Measurements from ENCODE around the gene DOCK2. TPM values are rescaled to one million over a fixed set of nuclear protein-coding genes. Genes with fewer than 3 reads are reported as not detected.

The DOCK2 gene
- total RNA-seq, 1 experiment from 2014 or later: 0.26 TPM

DNA sequence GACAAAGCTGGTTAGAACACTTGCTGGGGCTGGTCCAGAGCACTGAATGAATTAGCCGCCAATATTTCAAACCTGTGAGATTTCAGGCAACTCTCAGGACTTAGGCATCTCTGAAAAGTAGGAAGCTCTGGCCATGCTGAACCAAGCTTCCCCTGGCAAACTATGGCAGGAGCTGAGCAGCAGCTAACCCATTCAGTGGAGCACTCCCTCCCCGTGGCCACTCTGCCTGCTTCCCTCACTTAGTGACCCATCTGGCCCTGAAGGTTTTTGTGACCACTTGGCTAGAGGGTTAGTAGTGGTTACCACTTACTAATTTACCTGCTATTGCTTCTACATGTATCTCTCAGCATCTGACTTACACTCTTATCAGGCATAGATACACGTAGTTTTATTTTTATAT lies 494.2 kb downstream of the DOCK2 start:
- 0 out of 2 replicates have a peak, but pooled peaks cover 3% of the 10 kb centered on the region for H3K9me3 ChIP-seq (ENCODE audit: low read length)
- ATAC-seq: no peak
- no peaks in the 10 kb centered on the region for H3F3A ChIP-seq (ENCODE audit: low read length, unreplicated experiment)
- no peak overlapping the region for H2AFZ ChIP-seq (ENCODE audit: low read length)
- H3K27ac ChIP-seq (ENCODE audit: low read length): no peak overlapping the region
- intact Hi-C loops (cut with micrococcal nuclease): no loop called here
- H3K4me3 ChIP-seq (ENCODE audit: low read length): no peak overlapping the region
- H3K9me2 ChIP-seq (replicated peaks; ENCODE audit: low read length): no peaks in the 10 kb centered on the region
- no peak for DNase-seq
- H3K9ac ChIP-seq (ENCODE audit: low read length): no peak overlapping the region
- H3K27me3 ChIP-seq (ENCODE audit: low read length): no peaks in the 10 kb centered on the region
- CTCF ChIA-PET: no interaction called here
- H3K79me2 ChIP-seq (ENCODE audit: low read length): no peaks in the 10 kb centered on the region
- BruUV-seq (replicated peaks): no TSS peak
- H4K20me1 ChIP-seq (ENCODE audit: low read length): no peaks in the 10 kb centered on the region
- no peaks in the 10 kb centered on the region for H3K36me3 ChIP-seq (ENCODE audit: low read depth, low read length)
- TF ChIP-seq EZH2phosphoT487 (IDR thresholded peaks at IDR 0.05; ENCODE audit: borderline replicate concordance, low read length) (no peak), EZH2 (IDR thresholded peaks at IDR 0.05; ENCODE audit: low read length, unreplicated experiment) (no peak)
- TF ChIP-seq, protein P1, sequence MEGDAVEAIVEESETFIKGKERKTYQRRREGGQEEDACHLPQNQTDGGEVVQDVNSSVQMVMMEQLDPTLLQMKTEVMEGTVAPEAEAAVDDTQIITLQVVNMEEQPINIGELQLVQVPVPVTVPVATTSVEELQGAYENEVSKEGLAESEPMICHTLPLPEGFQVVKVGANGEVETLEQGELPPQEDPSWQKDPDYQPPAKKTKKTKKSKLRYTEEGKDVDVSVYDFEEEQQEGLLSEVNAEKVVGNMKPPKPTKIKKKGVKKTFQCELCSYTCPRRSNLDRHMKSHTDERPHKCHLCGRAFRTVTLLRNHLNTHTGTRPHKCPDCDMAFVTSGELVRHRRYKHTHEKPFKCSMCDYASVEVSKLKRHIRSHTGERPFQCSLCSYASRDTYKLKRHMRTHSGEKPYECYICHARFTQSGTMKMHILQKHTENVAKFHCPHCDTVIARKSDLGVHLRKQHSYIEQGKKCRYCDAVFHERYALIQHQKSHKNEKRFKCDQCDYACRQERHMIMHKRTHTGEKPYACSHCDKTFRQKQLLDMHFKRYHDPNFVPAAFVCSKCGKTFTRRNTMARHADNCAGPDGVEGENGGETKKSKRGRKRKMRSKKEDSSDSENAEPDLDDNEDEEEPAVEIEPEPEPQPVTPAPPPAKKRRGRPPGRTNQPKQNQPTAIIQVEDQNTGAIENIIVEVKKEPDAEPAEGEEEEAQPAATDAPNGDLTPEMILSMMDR (conservative IDR thresholded peaks at IDR 0.05; ENCODE audit: low read depth, low read length): no peak
- no peak overlapping the region for H3K4me2 ChIP-seq (ENCODE audit: low read length)
- peaks cover 9% of the 10 kb centered on the region; the same call in 1 of the 2 replicates for H3K4me1 ChIP-seq (ENCODE audit: insufficient read depth, low read length)
- POLR2A ChIA-PET (ENCODE audit: unreplicated experiment): no interaction called here

DNA sequence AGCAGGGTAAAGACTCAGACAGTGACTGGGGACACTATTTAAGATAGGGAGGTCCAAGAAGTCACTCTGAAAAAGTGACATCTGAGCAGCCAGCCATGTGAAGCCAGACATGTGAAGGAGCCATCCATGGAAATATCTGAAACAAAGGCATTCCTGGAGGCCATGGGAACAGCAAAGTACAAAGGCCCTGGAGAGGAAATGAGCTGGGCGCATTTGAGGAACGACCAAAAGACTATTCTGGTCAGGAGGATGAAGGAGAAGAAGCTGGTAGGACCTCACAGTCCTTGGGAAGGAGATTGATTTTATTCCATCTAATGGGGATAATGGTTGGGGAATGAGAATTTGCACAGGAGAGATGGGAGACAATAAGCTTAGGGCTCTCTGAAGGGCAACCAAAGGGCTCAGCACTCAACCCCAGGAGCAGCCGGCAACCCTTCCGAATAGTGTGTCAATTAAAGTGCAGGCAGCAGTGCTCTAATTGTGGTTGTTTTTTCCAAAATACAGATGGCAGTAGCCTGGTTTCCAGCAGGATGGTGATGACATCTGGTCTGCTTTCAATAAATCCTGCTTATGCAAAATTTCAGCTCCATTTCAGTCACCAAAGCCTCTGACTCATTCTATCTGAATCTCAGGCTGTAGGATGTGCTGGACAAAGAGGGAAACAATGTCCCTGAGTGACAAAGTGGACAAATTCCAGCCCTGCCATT lies 495.3 kb downstream of the DOCK2 start:
- H2AFZ ChIP-seq (ENCODE audit: low read length): peak overlapping the region; percentile 34; the same call in 1 of the 2 replicates
- H3F3A ChIP-seq (ENCODE audit: low read length, unreplicated experiment): no peaks in the 10 kb centered on the region
- H3K9me3 ChIP-seq (ENCODE audit: low read length): no peaks in the 10 kb centered on the region
- H3K9ac ChIP-seq (ENCODE audit: low read length): no peak overlapping the region
- CTCF ChIA-PET: no interaction called here
- no peaks in the 10 kb centered on the region for H4K20me1 ChIP-seq (ENCODE audit: low read length)
- TF ChIP-seq, protein P1 (conservative IDR thresholded peaks at IDR 0.05; ENCODE audit: low read depth, low read length): no peak
- POLR2A ChIA-PET (ENCODE audit: unreplicated experiment): no interaction called here
- no peaks in the 10 kb centered on the region for H3K9me2 ChIP-seq (replicated peaks; ENCODE audit: low read length)
- BruUV-seq (replicated peaks): no TSS peak
- ATAC-seq (peak; percentile 58), DNase-seq (peak; percentile 49)
- H3K27ac ChIP-seq (ENCODE audit: low read length): no peak overlapping the region
- no peaks in the 10 kb centered on the region for H3K27me3 ChIP-seq (ENCODE audit: low read length)
- no peaks in the 10 kb centered on the region for H3K36me3 ChIP-seq (ENCODE audit: low read depth, low read length)
- no peak overlapping the region for H3K4me3 ChIP-seq (ENCODE audit: low read length)
- peaks cover 9% of the 10 kb centered on the region; the same call in 1 of the 2 replicates for H3K4me1 ChIP-seq (ENCODE audit: insufficient read depth, low read length)
- H3K4me2 ChIP-seq (ENCODE audit: low read length): no peak overlapping the region
- intact Hi-C loops (cut with micrococcal nuclease): no loop called here
- no peaks in the 10 kb centered on the region for H3K79me2 ChIP-seq (ENCODE audit: low read length)

Small RNA genes lying within 50 kb of the gene (microRNA-seq; reads per million reads assigned to microRNA genes)
- not detected for gene MIR378E (ENCODE audit: unreplicated experiment)

Other genes with a start within 250 kb of the DOCK2 start
- gene SPDL1, start 53.5 kb upstream of the DOCK2 start, total RNA-seq (2014; rRNA removed): 29.9 and 38.8 TPM in 2 replicates

Measured in PC-3 (cell line).